HG03025 (cell line): ENCODE measurements around the gene ALG3.
A peak's percentile ranks its signal among the peaks of the same experiment; 100 is the strongest.

ENCODE experiments used
- ATAC-seq: cut with Tn5 transposase; IDR thresholded peaks from one replicate; pipeline ENCODE4 v1.9.1; 2021; ENCODE audit warnings: mild to moderate bottlenecking, moderate library complexity; ENCODE audit not compliant: unreplicated experiment, low FRiP score

The ALG3 gene

DNA sequence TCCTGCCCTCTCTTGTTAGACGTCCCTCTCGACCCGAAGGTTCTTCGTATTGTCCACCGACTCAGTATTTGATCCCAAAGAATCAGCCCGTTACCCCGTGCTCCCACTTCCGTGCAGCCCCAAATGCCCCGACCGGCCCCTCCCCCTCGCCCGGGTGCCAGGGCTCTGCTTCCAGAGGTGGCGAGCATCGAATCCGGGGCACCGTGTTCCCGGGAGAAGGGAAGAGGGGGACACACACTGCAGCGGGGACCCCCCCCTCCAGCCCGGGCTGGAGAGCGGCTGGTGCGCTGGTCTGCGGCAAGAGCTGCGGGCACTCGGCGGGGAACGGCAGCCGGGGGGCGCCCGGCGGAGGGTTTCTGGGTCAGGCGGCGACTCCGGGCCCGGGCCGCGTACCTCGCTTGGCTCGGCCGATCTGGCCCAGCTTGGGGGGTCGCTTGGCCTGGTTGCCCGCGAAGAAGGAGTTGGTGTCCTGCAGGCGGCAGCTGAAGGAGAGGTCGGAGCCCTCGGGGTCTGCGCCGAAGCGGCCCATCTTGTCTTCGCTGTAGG is 12.0 kb upstream of the ALG3 start:
- ATAC-seq = no peak

DNA sequence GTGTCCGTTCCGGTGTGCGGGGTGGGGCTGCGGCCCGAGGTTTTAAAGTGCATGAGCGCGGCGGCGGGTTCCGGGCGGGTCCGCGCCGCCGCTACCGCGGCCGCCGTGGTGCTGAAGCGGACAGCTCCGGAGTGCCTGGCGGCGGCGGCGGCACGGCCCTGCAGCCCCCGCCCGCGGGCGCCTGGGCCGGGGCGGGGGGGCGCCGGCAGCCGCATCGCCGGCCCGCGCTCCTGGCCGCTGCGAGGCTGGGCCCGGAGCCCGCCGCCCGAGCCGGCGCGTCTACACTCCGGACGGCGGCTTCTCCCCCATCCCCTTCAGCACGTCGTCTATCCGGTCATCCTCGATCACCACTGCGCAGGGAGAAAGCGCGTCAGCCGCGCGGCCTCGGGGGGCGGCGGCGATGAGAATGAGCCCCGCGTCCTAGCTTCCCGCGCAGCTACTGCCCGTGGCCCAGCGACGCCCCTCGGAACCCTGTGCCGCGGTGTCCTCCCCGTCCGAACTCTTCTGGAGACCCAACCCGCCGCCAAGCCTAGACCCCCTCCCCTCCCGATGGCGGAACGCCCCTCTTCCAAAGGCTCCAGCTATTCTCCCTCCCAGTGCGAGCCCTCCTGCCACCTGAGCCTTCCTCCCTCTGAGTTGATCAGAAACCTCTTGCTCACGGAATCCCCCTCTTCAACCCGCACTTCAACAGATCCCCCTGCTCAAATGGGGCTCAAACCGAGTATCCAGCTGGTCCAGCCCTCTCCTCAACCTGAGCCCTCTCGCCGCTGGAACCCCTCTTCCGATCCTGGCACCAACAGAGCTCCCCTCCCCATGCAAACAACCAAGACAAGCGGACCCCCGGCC is 11.3 kb upstream of the ALG3 start:
- ATAC-seq = no peak

DNA sequence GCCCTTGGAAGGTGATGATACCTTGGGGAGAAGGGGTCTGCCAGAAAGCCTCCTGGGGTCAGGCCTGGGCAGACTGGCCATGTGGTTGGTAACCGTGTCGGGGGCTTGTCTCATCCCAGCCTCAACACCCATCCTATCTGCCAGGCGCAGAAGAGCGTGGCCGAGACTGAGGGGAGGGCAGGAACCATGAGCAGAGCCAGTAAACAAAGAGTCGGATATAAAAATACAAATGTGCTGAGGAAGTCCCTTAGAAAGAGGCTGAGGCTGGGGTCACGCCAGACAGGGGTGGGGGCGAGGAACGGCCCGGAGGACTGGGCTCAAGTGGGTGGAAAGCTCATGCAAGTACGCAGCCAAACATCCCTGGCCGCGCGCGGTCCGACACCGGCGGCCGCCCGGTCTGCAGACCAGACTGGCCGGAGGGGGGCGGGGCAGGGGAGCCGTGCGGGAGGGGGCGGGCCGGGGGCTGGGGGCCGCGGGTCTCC is 10.7 kb upstream of the ALG3 start:
- ATAC-seq = no peak

DNA sequence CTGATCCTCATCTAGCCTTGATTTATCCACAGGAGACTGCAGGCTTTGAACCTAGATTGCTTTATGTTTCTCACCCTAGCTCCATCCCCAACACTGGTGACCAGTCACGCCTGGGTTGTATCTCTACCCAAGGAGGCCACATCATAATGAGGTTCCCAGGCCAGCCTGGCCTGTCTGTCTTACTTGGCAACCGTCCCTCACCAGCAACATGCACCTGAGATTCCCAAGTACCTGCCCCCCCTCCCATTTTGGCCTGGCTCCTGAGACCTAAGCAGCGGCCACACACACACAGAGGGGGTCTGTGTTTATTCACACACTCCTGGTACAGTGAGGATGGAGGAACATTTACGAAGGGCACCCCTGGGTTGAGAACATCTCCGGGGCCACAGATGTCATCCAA is 10.2 kb upstream of the ALG3 start:
- ATAC-seq = no peak

DNA sequence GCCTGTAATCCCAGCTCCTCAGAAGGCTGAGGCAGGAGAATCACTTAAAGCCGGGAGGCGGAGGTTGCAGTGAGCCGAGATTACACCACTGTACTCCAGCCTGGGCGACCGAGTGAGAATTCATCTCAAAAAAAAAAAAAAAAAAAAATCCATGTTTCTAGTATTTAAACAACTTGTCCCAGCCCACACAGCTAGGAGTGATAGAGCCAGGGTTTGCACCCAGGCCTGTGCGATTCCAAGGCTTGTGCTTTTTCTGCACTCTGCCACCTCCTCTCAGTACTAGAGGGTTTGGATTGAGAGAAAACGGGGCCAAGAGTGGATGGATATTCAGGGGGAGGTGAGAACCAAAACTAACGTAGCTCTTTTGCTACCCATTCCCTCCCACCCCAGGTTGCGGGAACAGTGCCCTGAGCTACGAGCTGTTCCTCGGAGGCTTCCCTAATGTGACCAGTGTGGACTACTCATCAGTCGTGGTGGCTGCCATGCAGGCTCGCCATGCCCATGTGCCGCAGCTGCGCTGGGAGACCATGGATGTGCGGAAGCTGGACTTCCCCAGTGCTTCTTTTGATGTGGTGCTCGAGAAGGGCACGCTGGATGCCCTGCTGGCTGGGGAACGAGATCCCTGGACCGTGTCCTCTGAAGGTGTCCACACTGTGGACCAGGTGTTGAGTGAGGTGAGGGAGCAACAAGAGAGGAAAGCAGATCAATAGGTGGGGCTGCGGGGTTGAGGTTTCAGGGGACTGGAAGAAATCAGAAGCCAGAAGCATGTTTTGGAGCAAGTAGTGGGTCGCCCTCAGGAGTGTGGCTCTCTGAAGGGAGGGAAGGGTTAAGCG is 8.5 kb upstream of the ALG3 start:
- no peak for ATAC-seq

DNA sequence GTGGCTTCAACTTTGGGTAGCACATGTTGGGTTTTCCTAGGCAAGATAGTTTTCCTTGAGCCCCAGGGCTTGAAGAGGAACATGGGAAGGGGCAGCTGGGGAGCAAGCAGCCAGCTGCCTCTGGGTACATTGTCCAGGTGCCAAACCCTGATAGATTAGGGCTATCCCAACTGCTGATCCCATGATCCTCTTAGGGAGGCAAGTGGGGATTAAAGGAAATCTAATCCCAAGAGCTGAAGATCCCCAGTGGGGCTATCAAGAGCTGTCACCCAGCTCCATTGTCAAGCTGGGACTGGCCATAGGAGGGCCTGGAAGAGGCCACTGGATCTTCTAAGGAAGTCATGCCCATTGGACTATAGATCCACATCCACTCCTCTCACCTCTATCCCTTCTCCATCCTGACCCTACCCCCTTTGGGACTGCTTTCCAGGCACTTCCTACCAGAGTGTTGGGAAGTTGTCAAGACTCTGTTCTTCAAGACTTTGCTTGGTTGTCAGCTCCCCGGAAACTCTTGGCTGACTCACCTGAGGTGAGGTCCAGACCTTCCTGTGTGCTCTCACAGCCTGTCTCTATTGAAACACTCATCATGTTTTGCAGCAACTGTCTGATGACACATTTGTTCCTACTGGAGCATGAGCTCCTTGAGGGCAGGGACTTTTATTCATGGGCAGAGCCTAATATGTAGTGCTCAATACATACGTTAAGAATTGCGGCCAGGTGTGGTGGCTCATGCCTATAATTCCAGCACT is 6.7 kb upstream of the ALG3 start:
- ATAC-seq = no peak

DNA sequence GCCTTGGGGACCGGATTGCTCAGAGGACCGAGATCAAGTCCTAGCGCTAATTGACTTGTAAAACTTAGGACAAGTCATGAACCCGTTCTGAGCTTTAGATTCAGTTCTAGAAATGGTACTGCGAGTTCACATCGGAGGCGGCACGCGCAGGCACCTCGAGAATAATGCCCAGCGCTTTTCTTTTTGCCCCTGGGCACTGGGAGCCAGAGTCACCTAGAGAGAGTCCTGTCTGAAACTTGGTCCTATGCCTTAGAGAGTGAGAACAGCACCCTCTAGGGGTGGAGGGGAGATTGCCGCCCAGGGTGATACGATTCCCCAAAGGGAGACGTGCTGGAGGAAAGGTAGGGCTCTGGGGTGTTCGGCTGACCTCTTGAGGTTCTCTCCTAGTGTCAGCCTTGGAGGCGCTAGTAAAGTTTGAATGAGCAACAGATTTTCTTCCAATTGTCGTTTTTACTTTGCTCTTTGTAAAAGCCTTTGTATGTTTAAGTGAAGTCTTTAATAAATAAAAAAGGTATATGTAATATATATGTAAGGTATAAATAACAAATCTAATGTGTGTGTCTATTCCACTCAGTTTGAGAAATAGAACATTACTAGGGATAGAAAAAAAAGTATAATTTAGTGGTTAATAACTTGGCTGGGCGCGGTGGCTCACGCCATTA is 1.5 kb upstream of the ALG3 start:
- peak; percentile 60 for ATAC-seq

DNA sequence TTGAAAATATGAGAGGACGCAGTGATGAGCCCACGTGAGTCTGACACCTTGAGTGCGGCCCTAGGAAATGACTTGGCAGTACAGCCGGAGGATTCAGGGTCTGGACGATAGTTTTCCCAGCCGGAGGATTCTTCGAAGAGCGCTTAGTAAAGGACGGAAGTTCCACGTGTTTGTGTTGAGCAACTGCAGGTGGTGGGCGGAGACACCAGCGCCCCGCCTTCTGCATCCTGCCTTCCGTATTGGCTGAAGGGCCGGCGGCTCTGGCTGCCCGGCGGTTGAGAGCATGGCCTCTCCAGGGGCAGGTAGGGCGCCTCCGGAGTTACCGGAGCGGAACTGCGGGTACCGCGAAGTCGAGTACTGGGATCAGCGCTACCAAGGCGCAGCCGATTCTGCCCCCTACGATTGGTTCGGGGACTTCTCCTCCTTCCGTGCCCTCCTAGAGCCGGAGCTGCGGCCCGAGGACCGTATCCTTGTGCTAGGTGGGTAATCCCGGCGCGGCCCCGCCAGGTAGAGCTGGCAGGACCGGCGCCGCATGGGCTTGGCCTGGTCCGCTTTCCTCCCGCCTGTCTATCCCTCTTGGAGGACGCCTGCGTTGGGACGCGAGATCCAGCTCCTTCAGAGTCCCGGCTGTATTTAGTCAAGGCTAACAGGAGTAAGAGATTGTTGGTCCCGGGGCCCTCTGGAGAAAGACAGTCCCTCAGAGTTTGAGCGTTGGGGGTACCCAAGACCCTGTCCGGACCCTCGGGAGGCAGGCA is 827 bp upstream of the ALG3 start, which contains the start of gene EEF1AKMT4:
TSS of gene EEF1AKMT4 (plus strand) at position 261 of the 755 bp plus-strand sequence. CDS start at position 284, 23 bp downstream.
- ATAC-seq = peak; percentile 73

DNA sequence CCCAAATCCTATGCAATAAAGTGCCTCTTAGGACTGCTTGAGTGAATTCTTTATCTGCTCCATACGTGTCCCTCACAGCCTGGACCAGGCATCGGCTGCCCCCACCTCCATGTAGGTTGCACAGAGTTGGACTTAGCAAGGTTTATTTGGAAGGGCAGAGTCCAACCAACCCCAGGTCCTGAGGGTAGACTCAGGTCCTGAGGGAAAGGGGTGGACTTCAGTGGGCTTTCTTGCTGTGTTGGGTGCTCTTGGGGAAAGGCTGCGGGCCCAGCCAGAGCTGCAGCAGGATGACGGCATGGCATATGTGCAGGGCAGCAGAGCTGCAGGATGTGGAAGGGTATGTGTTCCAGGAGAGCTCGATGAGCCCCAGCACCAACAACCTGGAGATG is 6.5 kb downstream of the ALG3 start:
- ATAC-seq = no peak

DNA sequence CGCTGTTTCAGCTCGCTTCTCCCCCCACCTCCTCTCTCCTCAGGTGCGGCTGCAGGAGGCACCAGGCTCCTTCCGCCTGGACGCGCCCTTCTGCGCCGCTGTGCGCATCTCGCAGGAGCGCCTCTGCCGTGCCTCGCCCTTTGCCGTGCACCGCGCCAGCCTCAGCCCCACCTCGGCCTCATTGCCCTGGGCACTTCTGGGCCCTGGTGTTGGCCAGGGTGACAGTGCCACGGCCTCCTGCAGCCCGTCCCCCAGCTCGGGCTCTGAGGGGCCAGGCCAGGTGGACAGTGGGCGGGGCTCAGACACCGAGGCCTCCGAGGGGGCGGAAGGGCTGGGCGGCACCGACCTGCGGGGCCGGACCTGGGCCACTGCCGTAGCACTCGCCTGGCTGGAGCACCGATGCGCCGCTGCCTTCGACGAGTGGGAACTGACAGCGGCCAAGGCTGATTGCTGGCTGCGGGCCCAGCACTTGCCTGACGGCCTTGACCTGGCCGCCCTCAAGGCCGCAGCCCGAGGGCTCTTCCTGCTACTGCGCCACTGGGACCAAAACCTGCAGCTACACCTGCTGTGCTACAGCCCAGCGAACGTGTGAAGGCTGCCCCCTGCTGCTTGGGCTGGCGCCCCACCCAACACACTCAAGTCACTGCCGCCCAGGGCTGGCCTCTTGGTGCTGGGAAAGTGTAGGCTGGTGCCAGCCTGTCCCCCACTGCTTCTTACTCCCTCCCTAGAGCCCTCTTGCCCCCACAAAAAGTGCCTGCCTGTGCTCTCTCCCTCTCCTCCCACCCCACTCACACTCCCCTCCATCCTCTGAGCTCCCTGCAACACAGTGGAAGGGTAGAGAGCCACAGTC is 7.1 kb downstream of the ALG3 start:
- ATAC-seq = no peak

DNA sequence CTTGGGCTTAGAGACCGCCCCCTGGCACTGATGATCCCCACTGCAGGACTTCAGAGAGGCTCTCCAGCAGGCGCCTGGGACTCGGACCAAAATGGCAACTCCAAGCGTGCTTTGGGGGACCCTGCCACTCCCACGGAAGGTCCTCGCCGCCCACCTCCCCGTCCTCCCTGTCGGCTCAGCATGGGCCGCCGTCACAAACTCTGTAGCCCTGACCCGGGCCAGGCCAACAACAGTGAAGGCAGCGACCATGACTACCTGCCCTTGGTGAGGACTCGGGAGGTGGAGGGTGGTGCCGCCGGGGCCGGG is 7.7 kb downstream of the ALG3 start:
- ATAC-seq = no peak

DNA sequence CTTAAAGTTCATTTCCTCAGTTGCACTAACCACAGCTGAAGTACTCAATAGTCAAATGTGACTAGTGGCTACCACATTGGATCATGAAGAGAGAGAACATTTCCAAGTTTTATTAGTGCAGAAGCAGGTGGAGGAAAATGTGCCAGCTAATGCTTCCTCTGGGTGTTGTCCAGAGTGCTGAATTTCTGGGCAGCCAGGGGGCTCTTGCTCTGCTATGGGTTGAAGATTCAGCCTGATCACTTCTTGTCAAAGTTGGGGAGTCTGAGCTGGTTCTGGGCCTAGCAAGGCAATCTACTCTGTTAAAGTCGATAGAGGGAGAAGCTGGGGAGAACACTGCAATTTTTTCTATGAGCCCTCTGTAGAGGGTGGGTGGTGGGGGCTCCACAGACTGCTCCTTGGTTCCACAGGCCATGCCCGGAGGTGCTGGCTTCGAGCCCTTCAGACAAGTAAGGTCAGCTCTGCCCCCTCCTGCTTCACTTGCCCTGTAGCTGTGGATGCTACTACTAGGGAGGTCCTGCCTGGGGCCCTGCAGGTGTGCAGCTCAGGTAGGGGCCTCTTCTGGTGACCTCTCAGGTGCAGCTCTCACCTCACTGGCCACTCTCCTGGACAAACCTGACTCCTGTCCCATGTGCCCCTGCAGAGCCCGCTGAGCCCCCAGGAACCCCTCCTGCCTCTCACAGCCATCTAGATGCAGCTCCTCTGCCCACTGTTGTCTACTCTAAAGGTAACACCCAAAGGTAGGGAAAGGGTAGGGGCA is 8.2 kb downstream of the ALG3 start:
- no peak for ATAC-seq

DNA sequence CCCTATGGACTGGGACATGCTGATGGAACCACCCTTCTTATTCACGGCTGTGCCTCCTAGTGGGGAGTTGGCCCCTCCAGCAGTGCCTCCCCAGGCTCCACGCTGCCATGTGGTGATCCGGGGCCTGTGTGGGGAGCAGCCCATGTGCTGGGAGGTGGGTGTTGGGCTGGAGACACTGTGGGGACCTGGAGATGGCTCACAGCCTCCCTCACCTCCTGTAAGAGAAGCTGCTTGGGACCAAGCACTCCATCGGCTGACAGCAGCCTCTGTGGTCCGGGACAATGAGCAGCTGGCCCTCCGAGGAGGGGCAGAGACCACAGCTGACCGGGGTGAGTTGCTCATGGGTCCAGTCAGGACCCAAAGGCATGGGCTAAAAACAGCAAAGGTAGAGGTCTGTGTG is 9.1 kb downstream of the ALG3 start:
- no peak for ATAC-seq

DNA sequence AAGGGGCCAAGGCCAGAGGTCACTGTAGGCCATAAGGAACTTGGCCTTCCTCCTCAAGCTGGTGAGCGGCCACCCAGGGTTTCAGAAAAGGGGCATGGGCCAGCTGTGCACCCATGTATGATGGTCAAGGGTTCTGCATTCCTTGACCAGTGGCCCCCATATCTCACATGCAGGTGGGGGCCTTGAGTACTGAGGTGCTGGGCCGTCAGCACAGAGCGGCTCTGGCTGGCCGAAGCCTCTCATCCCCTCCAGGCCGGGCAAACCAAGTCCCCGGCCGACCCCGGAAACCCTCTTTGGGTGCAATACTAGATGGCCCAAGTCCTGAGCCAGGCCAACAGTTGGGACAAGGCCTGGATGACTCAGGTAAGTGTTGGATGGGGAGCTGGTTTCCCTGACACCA is 9.5 kb downstream of the ALG3 start:
- ATAC-seq = no peak

DNA sequence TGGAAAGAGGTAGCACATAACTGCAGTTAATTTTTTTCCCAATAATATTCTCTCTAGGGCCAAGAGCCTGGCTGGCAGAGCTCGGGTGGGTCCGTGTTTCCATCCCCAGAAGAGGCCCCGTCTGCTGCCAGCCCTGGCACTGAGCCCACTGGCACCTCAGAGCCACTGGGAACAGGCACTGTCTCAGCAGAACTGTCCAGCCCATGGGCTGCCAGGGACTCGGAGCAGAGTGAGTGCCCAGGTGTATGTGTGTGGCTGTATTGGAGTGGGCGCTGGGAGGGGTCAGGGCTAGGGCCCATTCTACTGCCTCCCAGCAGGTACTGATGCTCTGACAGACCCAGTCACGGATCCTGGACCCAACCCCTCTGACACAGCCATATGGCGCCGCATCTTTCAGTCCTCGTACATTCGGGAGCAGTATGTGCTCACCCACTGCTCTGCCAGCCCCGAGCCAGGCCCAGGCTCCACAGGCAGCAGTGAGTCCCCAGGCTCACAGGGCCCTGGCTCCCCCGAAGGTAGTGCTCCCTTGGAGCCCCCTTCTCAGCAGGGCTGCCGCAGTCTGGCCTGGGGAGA is 10.4 kb downstream of the ALG3 start:
- ATAC-seq = no peak

DNA sequence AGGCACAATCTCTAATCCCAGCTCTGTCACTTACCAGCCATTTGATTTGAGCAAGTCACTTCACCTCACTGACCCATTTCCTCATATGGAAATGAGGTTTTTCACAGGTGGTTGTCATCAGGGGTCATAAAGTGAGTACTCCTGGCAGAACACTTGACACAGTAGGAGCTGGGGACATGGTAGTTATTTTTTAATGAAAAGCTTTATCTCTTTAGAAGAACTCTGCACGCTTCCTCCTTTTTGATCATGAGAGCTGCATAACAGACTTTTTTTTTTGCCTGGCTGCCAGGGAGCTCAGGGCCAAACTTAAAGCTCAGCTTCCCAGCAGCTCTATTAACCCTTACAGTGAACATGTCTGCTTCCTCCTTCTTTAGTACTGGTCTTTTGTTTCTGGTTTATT is 11.0 kb downstream of the ALG3 start:
- ATAC-seq = no peak

DNA sequence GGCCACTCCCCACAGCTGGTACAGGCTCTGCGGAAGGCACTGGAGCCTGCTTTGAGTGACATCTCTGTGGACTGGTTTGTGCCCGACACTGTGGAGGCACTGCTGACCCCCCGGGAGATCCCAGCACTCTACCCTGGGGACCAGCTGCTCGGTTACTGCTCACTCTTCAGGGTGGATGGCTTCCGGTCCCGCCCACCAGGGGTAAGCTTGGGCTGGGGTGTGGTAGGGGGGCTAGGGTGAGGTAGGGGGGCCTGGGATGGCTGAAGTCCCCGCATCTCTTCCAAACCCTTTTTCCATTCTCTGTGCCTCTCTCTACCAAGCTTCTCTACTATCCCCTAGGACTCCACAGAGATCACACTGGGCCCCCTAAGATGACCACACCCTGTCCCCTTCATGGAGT is 11.6 kb downstream of the ALG3 start:
- no peak for ATAC-seq

DNA sequence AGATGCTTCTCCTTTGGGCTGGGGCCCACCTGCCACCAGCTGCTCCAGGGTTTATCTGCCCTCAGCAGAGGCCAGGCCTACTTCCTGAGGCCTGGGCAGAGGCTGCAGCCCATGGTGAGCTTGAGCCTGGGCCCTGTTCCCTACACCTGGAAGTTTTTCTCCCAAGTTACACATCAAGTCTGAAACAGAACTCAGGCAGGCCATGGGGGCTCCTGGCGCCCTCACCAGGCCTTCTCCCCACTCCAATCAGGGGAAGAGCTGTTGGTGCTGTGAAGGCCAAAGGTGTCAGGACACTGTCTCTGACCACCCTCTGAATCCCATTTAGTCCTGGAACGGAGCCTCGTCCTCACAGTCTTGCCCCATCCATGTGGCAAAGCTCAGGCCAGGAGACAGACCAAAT is 12.1 kb downstream of the ALG3 start:
- ATAC-seq = no peak
